HS-27A (cell line): ENCODE data around the gene FAXDC2.
"Not testable (repeated sequence)": the region's sequence is repeated elsewhere in the genome, so short reads cannot be mapped to it uniquely, and the experiment has no call there.

Source experiments
- DNase-seq: peaks from one replicate; pipeline ENCODE4 v3.0.0-alpha.2; 2012; ENCODE audit warnings: low read depth, missing footprints

The FAXDC2 gene

GRCh38 chr5:154830596-154830995 is 19.8 kb downstream of the FAXDC2 start:
- no peak for DNase-seq

- no peak for DNase-seq
Observed at GRCh38 chr5:154830219-154830595, 20.2 kb downstream of the FAXDC2 start.

DNA sequence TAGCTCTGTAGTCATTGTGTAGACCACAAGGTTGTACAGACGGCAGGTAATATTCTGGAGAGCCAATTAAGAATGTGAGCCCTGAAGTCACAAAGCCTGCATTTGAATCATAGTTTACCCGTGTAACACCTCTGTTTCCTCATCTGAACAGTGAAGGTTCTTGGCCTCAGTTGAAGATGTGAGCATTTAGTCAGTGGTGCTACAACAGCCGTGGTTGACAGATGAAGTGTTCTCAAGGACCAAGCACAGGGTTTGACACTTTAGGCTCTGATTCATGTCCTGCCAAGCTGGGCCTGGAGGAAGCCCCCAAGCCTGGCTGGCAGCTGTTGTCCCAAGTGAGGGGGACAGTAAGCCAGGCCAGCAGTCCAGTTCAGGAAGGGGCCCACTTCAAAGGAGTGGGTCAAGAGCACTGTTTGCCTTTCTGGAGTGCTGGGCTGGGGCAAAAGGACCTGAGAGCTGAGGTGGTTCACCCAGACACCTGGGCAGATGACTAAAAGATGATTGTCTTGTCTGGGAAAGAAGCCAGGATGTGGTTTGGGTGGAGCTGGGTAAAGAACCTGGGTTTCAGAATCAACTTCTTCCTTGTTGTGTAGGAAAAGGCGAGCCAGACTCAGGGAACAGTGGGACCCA is 20.7 kb downstream of the FAXDC2 start:
- DNase-seq = no peak

DNA sequence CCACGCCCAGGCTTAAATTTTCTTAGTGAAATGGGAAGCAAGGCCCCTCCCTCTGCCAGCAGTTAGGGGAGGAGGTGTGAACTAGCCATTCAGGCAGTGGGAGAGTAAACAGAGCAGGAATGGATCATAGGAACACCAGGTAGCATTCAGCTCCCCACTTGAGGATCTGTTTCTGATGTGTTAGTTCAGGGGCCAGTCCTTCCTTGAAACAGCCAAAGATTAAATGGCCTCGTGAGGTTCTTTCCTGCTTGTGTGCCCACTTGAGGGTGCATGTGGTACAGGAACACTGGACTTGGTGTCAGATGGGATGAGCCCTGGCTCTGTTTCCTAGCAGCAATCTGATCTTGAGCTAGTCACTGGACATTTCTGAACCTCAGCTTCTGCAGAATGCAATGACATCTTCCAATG is 21.2 kb downstream of the FAXDC2 start:
- DNase-seq = no peak

DNA sequence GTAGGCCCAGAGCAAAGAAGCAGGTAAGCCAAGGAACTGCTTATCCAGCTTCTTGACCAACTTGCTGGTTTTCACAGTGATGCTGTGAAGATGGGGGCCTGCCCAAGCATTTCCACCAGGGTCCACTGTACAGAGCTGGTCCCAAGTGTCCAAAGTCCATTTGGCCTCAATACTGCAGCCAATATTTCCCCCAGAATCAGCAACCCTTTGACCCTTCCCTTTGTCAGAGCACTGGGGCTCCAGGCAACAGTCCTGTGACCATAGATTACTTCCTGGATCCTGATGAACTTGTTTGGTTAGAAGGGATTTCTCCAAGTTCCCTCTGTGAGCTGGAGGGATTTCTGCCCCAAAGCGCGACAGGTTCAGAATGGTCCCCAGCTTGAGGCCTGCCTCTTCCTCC is 26.3 kb downstream of the FAXDC2 start:
- no peak for DNase-seq

- DNase-seq = no peak
Observed at GRCh38 chr5:154823605-154824004, 26.8 kb downstream of the FAXDC2 start.

DNA sequence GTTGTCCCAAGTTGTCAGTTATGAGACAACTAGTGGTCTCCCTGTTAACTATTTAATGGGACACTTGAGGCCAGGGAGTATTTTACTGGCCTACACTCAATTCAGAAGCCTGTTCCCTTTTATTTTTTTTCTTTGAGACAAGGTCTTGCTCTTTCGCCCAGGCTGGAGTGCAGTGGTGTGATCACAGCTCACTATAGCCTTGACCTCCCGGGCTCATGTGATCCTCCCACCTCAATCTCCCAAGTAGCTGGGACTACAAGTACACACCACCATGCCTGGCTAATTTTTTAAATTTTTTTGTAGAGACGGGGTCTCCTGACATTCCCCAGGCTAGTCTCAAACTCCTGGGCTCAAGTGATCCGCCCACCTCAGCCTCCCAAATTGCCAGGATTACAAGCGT is 27.5 kb downstream of the FAXDC2 start:
- not testable (repeated sequence) for DNase-seq

GRCh38 chr5:154820383-154820782 is 30.0 kb downstream of the FAXDC2 start:
- no peak for DNase-seq

GRCh38 chr5:154819546-154819945 is 30.9 kb downstream of the FAXDC2 start:
- no peak for DNase-seq

DNA sequence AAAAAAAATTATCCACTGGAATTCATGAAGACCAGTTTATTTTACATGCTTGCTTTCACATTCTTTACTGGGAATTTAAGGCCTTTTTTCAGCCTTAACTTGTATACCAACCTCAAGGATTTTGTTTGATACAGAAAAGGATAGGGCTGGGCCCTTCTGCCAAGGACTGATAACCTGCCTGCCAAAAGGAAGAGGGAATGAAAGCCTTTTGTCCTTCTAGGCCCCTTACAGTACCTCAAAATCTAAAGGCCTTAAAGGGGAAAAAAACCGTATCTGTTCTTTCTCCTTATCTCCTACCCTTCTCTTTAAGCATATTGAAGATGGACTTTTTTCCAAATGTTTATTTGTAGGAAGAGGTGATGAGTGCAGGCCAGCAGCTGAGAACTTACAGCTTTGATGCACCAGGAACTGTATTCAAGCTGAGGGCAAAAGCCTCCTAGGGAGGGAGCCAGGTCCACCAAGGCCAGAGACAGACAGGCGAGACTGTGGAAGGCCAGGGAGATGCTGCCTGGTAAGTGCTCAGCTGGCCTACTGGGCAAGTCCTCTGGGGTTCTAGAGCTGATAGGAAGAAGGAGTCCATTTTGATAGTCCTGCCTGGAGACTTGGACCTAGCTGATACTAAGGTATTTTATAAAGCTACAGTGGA is 31.8 kb downstream of the FAXDC2 start:
- no peak for DNase-seq

- DNase-seq = no peak
Observed at GRCh38 chr5:154817815-154818214, 32.6 kb downstream of the FAXDC2 start.

DNA sequence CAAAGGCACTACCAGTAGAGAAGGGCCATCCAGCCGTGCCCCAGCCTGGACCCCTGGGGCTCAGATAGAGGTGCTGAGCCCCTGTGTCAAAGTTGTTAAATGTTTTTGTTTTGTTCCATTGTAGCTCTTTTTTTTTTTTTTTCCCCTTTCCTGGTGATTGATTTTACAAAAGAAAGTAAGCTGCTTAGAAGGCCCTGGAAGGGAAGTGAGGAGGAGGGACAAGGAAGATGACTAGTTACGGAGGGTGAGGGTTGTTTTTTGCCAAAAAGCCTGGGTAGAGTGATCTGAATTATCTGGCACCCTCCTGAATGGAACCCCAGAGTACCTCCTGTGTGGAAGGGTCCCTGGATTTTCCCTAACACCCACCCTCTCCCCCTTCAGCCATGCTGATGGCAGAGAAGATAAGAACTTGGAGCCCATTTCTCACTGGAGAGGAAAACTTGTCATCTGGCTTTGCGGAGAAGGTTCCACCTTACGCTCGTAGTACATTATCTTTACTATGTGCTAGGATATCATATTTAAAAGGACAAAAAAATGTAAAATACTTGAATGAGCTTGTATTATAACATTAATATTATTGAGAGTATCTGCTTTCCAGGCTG is 33.4 kb downstream of the FAXDC2 start:
- DNase-seq = no peak

DNA sequence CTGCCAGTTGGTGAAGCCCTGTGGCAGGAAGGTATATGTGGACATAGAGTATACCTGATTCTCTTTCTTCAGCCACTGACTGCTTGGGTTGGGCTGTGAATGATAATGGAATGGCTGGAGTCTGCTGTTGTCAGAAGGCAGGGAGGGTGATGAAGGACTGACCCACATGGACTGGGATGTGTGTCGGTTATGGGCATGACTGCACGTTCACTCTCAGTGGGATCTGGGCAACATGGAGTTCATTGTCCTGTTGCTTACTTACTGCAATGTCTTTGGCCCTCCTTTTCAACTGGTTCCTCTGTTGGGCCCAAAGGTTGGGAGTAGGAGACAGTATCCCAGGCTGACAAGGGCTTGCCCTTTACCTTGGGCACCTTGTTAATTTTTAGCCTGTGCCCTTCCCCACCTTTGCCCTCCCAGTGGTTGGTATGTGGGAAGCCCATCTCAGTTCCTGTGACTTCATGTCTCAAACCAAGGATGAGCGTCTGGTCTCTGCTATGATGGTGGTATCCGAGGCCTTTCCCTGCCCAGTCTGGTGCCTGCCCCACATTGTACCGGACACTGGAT is 34.6 kb downstream of the FAXDC2 start:
- DNase-seq = no peak

DNA sequence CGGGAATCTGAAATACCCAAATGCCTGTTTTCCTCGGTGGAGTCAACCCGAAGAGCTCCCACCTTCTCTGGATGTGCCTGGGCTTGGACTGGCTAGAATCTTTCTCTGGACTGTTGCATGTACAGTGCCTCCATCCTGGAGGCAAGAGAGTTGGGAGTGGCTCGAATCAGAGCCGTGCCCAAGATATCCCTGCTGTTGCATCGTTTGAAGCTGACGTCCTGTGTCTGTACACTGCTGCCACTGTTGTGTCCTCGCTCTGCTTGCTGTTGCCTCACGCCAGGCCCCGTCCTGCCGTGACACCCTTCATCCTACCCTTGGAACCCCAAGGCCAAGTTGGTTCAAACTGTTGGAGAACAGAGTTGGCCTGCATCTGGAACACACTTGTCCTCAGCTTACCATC is 35.4 kb downstream of the FAXDC2 start:
- no peak for DNase-seq

- no peak for DNase-seq
Observed at GRCh38 chr5:154813736-154814135, 36.7 kb downstream of the FAXDC2 start.

- DNase-seq = no peak
Observed at GRCh38 chr5:154813158-154813557, 37.2 kb downstream of the FAXDC2 start.

DNA sequence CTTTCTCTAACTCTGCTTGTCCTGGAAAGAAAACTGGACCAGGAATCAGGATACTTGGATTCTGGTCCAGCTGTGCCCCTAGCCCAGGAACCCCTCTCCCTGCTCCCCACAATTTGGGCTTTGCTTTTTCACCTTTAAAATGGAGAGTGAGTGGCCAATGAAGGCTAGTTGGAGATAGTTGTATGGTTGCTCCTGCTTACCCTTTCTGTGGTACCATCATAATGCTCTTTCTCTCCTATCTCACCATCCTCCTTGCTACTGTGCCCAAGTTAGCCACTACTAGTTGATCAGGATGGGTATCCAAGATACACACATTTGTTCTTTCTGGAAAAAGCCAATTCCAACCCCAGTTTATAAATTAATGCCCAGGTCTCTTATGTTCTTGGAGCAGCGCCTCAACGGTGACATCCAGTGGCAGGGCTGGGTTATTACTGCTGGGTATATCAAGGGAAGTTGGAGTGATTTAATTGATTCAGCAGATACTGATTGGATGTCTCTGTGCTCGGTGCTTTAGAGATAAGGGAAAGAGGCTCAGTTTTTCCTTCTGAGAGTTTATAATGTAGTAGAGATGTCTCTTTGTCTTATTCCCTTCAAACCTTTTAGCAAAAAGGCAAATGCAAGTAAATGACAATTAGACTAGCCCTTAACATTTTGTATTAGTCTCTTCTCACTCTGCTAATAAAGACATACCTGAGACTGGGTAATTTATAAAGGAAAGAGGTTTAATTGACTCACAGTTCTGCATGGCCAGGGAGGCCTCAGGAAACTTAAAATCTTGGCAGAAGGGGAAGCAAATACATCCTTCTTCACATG is 38.5 kb downstream of the FAXDC2 start:
- peak; percentile 7 for DNase-seq

DNA sequence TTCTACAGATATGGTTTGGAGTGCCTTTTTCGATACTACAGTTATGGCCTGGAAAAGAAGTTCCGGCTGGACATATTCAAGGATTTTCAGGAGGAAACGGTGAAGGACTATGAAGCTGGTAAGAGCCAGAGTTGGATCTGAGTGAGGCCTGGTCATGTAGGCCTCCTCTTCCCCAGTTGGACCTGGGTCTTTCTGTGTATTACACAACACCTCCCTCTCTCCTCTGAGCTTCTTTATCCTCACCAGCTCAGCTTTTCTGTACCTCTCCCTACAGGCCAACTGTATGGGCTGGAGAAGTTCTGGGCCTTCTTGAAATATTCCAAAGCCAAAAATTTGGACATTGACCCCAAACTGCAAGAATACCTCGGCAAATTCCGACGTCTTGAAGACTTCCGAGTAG is 39.2 kb downstream of the FAXDC2 start:
- no peak for DNase-seq

DNA sequence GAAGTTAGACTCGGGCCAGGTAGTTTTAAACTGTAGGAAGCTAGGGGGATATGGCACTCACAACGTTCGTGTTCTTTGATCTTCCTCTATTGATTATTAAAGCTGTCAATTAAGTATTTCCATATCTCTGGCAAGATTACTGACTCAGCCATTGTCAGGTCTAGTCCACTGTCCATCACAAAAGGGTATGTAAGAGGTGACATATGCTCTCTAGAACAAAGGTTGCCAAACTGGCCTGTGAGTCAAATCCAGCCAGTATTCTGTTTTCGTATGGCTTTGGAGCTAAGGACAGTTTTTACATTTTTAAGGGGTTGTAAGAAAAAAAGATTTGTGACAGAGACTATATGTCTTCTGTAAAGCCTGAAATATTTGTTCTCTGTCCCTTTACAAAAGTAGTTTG is 44.2 kb downstream of the FAXDC2 start:
- DNase-seq = no peak

GRCh38 chr5:154802050-154802449 is 48.4 kb downstream of the FAXDC2 start:
- no peak for DNase-seq

DNA sequence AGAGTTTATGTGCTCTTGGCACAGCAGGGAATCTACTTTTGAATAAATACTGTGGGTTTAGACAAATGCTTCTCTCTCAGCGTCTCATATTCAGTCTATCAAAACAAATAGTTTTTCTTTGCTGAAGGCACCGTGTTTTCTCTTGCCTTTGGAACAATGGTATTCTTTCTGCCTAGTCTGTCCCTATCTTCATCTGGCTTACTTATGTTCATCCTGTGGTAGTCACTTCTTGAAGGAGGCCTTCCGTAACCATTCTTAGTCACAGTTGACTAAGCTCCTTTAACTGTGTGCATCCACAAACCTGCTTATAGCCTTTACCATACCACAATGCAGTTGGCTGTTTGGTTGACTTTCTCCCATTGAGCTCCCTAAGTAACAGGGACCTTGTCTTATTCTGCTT is 49.3 kb downstream of the FAXDC2 start:
- no peak for DNase-seq

DNA sequence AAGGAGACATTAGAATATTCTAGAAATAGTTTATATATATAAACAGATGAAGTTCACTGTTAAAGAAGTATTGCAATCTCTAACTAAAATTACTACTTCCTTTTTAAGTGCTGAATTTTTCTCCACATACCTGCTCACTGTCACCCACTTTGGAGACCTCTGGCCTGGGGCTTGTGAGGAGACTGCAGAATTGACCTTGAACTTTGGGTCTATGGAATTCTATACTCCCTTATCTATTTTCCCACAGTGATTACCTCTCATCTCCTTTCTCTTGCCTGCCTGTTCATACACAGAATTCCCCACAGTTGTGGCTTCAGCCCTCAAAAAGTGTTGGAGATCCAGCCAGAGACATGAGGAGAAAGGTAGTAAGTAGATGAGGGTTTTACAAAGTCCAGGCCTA is 49.8 kb downstream of the FAXDC2 start:
- DNase-seq = no peak

DNA sequence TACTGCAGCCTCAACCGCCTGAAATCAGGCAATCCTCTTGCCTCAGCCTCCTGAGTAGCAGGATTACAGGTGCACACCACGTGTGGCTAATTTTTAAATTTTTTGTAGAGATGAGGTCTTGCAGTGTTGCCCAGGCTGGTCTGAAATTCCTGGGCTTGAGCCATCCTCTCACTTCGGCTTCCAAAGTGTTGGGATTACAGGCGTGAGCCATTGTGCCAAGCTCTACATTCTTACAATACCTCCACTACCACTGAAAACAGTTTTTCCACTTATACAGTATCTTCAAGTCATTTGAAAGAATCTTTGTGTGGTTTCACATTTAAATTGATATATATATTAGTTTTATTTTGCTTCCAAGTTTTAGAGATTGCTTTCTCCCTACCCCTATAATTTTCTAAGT is 52.6 kb downstream of the FAXDC2 start:
- no peak for DNase-seq
